ENCODE data around the gene HSPA2.
A peak's percentile ranks its signal among the peaks of the same experiment; 100 is the strongest.
"Not testable (repeated sequence)": the region's sequence is repeated elsewhere in the genome, so short reads cannot be mapped to it uniquely, and the experiment has no call there.

HSPA2 gene

DNA sequence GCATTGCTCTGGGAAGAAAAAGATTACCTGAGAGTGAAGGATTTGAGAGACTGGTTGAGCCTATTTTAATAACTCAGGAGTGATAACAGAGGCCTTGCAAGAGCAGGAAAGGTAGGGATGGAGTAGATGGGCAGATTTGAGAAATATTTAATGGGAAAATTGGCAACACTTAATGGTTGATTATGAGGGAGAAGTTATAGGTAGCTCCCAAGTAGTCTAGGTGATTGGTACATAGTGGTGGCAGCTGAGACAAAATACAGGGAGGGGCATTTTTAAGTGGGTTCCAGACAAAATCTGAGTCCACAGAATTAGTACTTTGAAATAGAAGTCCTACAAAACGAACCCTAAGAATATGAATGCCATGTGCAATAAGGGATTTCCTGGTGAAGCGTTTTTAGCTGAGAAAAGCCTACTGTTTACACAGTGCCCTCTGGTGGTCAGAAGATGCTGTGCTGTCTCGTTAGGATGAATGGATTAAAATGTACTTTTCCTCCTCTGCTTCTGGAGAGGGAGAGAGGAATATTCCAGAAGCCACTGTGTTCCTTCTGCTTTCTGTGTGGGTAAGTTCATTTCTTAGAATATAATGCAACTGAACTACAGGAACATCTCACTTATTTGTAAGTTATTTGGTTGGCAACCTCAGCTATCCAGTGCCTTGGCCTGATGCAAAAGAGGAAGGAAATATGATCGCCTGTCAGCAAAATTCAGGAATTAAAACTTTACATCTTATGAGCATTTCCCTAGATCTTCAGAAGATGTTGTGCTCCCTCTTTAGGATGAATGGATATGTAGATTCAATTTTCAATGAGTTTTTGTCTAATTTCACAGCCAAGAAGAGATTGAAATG is 29.5 kb upstream of the HSPA2 start:
- H3K27me3 ChIP-seq (ENCODE audit: insufficient read depth, low read depth): no peaks in the 10 kb centered on the region
- peak; percentile 75 for TF ChIP-seq CTCF (conservative IDR thresholded peaks at IDR 0.05; ENCODE audit: low read depth, low read length)
- H4K20me1 ChIP-seq (ENCODE audit: insufficient read depth): no peaks in the 10 kb centered on the region
- peaks cover 99% of the 10 kb centered on the region for H3K79me2 ChIP-seq (ENCODE audit: insufficient read depth, low read depth)
- H2AFZ ChIP-seq (ENCODE audit: low read depth): no peak overlapping the region
- peak overlapping the region; percentile 88 for H3K4me2 ChIP-seq
- no peak overlapping the region for H3K4me3 ChIP-seq (IDR thresholded peaks at IDR 0.05; ENCODE audit: insufficient read depth, low read depth, low read length)
- peaks cover 85% of the 10 kb centered on the region for H3K4me1 ChIP-seq (ENCODE audit: low read depth, poor library complexity, severe bottlenecking)
- H3K36me3 ChIP-seq (ENCODE audit: insufficient read depth): no peaks in the 10 kb centered on the region
- H3K27ac ChIP-seq: peak overlapping the region; percentile 38; the same call in 1 of the 2 replicates
- H3K9ac ChIP-seq: no peak overlapping the region

DNA sequence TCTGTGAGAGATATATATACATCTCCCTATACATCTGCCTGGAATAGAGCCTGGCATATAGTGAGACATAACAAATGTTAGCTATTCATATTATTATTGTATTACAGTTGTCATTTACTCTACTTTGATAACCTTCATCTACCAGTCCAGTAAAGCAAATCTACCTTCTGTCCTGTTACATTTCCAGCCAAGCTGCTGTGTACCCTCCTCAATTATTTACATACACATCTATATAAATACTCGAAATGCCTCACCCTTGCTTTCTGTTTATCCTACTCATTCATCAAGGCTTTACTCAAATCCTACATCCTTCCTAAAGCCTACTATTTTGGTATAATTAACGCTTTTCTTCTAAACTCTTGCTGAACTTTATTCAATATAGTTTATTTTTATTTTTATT is 27.3 kb upstream of the HSPA2 start:
- H3K4me1 ChIP-seq (ENCODE audit: low read depth, poor library complexity, severe bottlenecking): peaks cover 88% of the 10 kb centered on the region
- no peak overlapping the region for H3K4me3 ChIP-seq (IDR thresholded peaks at IDR 0.05; ENCODE audit: insufficient read depth, low read depth, low read length)
- H3K4me2 ChIP-seq: no peak overlapping the region
- H3K36me3 ChIP-seq (ENCODE audit: insufficient read depth): no peaks in the 10 kb centered on the region; the same call in 1 of the 2 replicates
- H3K27ac ChIP-seq: no peak overlapping the region
- H4K20me1 ChIP-seq (ENCODE audit: insufficient read depth): no peaks in the 10 kb centered on the region
- H3K27me3 ChIP-seq (ENCODE audit: insufficient read depth, low read depth): no peaks in the 10 kb centered on the region
- H2AFZ ChIP-seq (ENCODE audit: low read depth): no peak overlapping the region
- H3K9ac ChIP-seq: no peak overlapping the region
- peaks cover 96% of the 10 kb centered on the region for H3K79me2 ChIP-seq (ENCODE audit: insufficient read depth, low read depth)
- no peak for TF ChIP-seq CTCF (conservative IDR thresholded peaks at IDR 0.05; ENCODE audit: low read depth, low read length)

GRCh38 chr14:64515053-64515452 is 25.5 kb upstream of the HSPA2 start:
- Histone ChIP-seq H3K9ac (no peak overlapping the region), H2AFZ (ENCODE audit: low read depth) (no peak overlapping the region), H3K27me3 (ENCODE audit: insufficient read depth, low read depth) (no peaks in the 10 kb centered on the region), H4K20me1 (ENCODE audit: insufficient read depth) (no peaks in the 10 kb centered on the region), H3K27ac (no peak overlapping the region), H3K79me2 (ENCODE audit: insufficient read depth, low read depth) (peaks cover 95% of the 10 kb centered on the region), H3K4me1 (ENCODE audit: low read depth, poor library complexity, severe bottlenecking) (peaks cover 88% of the 10 kb centered on the region), H3K4me3 (IDR thresholded peaks at IDR 0.05; ENCODE audit: insufficient read depth, low read depth, low read length) (no peak overlapping the region), H3K36me3 (ENCODE audit: insufficient read depth) (no peaks in the 10 kb centered on the region; the same call in 1 of the 2 replicates), H3K4me2 (no peak overlapping the region)
- TF ChIP-seq CTCF (conservative IDR thresholded peaks at IDR 0.05; ENCODE audit: low read depth, low read length): no peak

- Histone ChIP-seq H3K79me2 (ENCODE audit: insufficient read depth, low read depth) (peaks cover 95% of the 10 kb centered on the region), H3K4me1 (ENCODE audit: low read depth, poor library complexity, severe bottlenecking) (peaks cover 88% of the 10 kb centered on the region), H3K4me3 (IDR thresholded peaks at IDR 0.05; ENCODE audit: insufficient read depth, low read depth, low read length) (no peak overlapping the region), H4K20me1 (ENCODE audit: insufficient read depth) (no peaks in the 10 kb centered on the region), H2AFZ (ENCODE audit: low read depth) (no peak overlapping the region), H3K27me3 (ENCODE audit: insufficient read depth, low read depth) (no peaks in the 10 kb centered on the region), H3K9ac (peak overlapping the region; percentile 9; the same call in 1 of the 2 replicates), H3K36me3 (ENCODE audit: insufficient read depth) (no peaks in the 10 kb centered on the region; the same call in 1 of the 2 replicates), H3K27ac (peak overlapping the region; percentile 48; the same call in 1 of the 2 replicates), H3K4me2 (peak overlapping the region; percentile 74)
- no peak for TF ChIP-seq CTCF (conservative IDR thresholded peaks at IDR 0.05; ENCODE audit: low read depth, low read length)
These were observed 23.6 kb upstream of the HSPA2 start for GRCh38 chr14:64516969-64517368.

DNA sequence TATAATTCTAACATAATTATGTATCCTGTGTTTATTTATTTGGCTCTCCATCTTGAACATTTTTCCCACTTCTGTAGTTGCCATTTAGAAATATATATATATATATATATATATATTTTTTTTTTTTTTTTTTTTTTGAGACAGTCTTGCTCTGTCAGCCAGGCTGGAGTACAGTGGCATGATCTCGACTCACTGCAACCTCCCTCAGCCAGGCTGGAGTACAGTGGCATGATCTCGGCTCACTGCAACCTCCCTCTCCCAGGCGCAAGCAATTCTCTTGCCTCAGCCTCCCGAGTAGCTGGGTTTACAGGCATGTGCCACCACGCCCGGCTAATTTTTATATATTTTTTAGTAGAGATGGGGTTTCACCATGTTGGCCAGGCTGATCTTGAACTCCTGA is 22.9 kb upstream of the HSPA2 start:
- not testable (repeated sequence) for H3K27me3 ChIP-seq (ENCODE audit: insufficient read depth, low read depth); H3K4me3 ChIP-seq (IDR thresholded peaks at IDR 0.05; ENCODE audit: insufficient read depth, low read depth, low read length); H4K20me1 ChIP-seq (ENCODE audit: insufficient read depth); H2AFZ ChIP-seq (ENCODE audit: low read depth); H3K36me3 ChIP-seq (ENCODE audit: insufficient read depth)
- H3K79me2 ChIP-seq (ENCODE audit: insufficient read depth, low read depth): peaks cover 90% of the 10 kb centered on the region
- peak overlapping the region; percentile 74 for H3K4me2 ChIP-seq
- peak overlapping the region; percentile 32; the same call in 1 of the 2 replicates for H3K9ac ChIP-seq
- peak overlapping the region; percentile 91 for H3K27ac ChIP-seq
- H3K4me1 ChIP-seq (ENCODE audit: low read depth, poor library complexity, severe bottlenecking): peaks cover 88% of the 10 kb centered on the region

Data from KMS-11 (cell line).